Loucy (cell line): ENCODE data around the gene ARHGAP26.

ENCODE experiments used
- CTCF ChIP-seq: fragments of 200-600 bp; sonication (generic); conservative IDR thresholded peaks from 2 replicates; pipeline ENCODE4 v1.5.1; 2014; ENCODE audit warnings: mild to moderate bottlenecking, antibody characterized with exemption, low read length
- EZH2phosphoT487 ChIP-seq: fragments of 200-600 bp; IDR thresholded peaks from 2 replicates; pipeline ENCODE4 v1.6.1; 2018; ENCODE audit warnings: antibody characterized with exemption, mild to moderate bottlenecking, moderate library complexity, borderline replicate concordance

GRCh38 chr5:142979636-142980035, 209.5 kb downstream of the ARHGAP26 start:
- no peak for TF ChIP-seq EZH2phosphoT487
- no peak for TF ChIP-seq CTCF
